CD14-positive monocyte (primary cell): Measurements from ENCODE around the gene SLC25A21. TPM values are rescaled to one million over a fixed set of nuclear protein-coding genes. Genes with fewer than 3 reads are reported as not detected.

Source experiments
- DNase-seq, 3 donors: peaks; one replicate each; pipeline ENCODE4 v3.0.0-alpha.2; 2011 to 2022
- H2AFZ ChIP-seq: 2 replicates; pipeline ENCODE4 v1.6.0; 2012; ENCODE audit warnings: mild to moderate bottlenecking, low read depth, low read length, inconsistent platforms; ENCODE audit not compliant: insufficient read depth, poor library complexity, severe bottlenecking
- H3K27ac ChIP-seq, 2 donors: 1 replicate in 1 of 2; 2 replicates in 1 of 2; pipeline ENCODE4 v1.5.1; 2012 to 2013; ENCODE audit warnings: low read length in 2 of 2, control low read depth in 1 of 2, inconsistent platforms in 1 of 2, low read depth in 1 of 2, mild to moderate bottlenecking in 1 of 2
- H3K27me3 ChIP-seq, 2 donors: one replicate each; pipeline versions ENCODE4 v1.6.0 to v1.6.1; 2011 to 2013; ENCODE audit warnings: low read length in 2 of 2; ENCODE audit not compliant: control insufficient read depth in 2 of 2, insufficient read depth in 2 of 2
- H3K36me3 ChIP-seq, 2 donors: replicated peaks in 1 of 2; 1 replicate in 1 of 2; 2 replicates in 1 of 2; pipeline versions ENCODE4 v1.5.1 to v1.6.1; 2012 to 2013; ENCODE audit warnings: low read length in 2 of 2, control low read depth in 1 of 2, inconsistent platforms in 1 of 2, mild to moderate bottlenecking in 1 of 2; ENCODE audit not compliant: insufficient read depth in 2 of 2, control insufficient read depth in 1 of 2
- H3K4me1 ChIP-seq, 2 donors: 1 replicate in 1 of 2; 2 replicates in 1 of 2; pipeline versions ENCODE4 v1.5.1 to v1.6.1; 2012 to 2013; ENCODE audit warnings: low read length in 2 of 2, control low read depth in 1 of 2, inconsistent platforms in 1 of 2, mild to moderate bottlenecking in 1 of 2, moderate library complexity in 1 of 2; ENCODE audit not compliant: insufficient read depth in 2 of 2, control insufficient read depth in 1 of 2
- H3K4me2 ChIP-seq: replicated peaks from 2 replicates; pipeline ENCODE3; 2012; ENCODE audit warnings: low read length, moderate library complexity, mild to moderate bottlenecking; ENCODE audit not compliant: poor library complexity, severe bottlenecking; ENCODE audit errors: extremely low read depth
- H3K4me3 ChIP-seq, 3 experiments: fragments of 200-600 bp in 1 of 3; sonication (generic) in 1 of 3; replicated peaks in 1 of 3; 1 replicate in 2 of 3; 2 replicates in 1 of 3; pipeline ENCODE4 v1.5.1; 2011 to 2013; ENCODE audit warnings: low read length in 3 of 3, mild to moderate bottlenecking in 3 of 3, control low read depth in 2 of 3, low read depth in 2 of 3, inconsistent platforms in 1 of 3, moderate library complexity in 1 of 3
- H3K79me2 ChIP-seq: 2 replicates; pipeline ENCODE4 v1.6.0; 2012; ENCODE audit warnings: mild to moderate bottlenecking, control low read depth, inconsistent platforms, low read length, moderate library complexity; ENCODE audit not compliant: insufficient read depth
- H3K9ac ChIP-seq: 2 replicates; pipeline ENCODE4 v1.6.0; 2017; ENCODE audit warnings: low read length, mild to moderate bottlenecking; ENCODE audit not compliant: insufficient read depth, poor library complexity, severe bottlenecking
- H3K9me3 ChIP-seq, 2 donors: replicated peaks in 1 of 2; 1 replicate in 1 of 2; 2 replicates in 1 of 2; pipeline versions ENCODE4 v1.5.1 to v1.6.1; 2012 to 2013; ENCODE audit warnings: low read length in 2 of 2, control low read depth in 1 of 2; ENCODE audit not compliant: control insufficient read depth in 1 of 2, insufficient read depth in 1 of 2
- H4K20me1 ChIP-seq: 2 replicates; pipeline ENCODE4 v1.6.0; 2012; ENCODE audit warnings: mild to moderate bottlenecking, low read length, control low read depth, moderate library complexity; ENCODE audit not compliant: insufficient read depth
- H3K27ac Mint-ChIP-seq, 7 donors: one replicate each; pipeline ENCODE4 v1.8.0; 2020; ENCODE audit warnings: mild to moderate bottlenecking in 7 of 7, mixed read lengths in 7 of 7, moderate library complexity in 6 of 7, inconsistent platforms in 2 of 7
- H3K27me3 Mint-ChIP-seq, 3 donors: one replicate each; pipeline ENCODE4 v1.8.0; 2021 to 2022; ENCODE audit warnings: low read depth in 3 of 3, mild to moderate bottlenecking in 3 of 3, mixed read lengths in 3 of 3, moderate library complexity in 3 of 3, inconsistent platforms in 1 of 3
- H3K36me3 Mint-ChIP-seq, 2 donors: one replicate each; pipeline ENCODE4 v1.8.0; 2020; ENCODE audit warnings: mixed read lengths in 2 of 2, inconsistent platforms in 1 of 2, mild to moderate bottlenecking in 1 of 2
- H3K4me1 Mint-ChIP-seq: one replicate; pipeline ENCODE4 v1.8.0; 2020; ENCODE audit warnings: mild to moderate bottlenecking, mixed read lengths
- H3K4me3 Mint-ChIP-seq, 2 donors: one replicate each; pipeline ENCODE4 v1.8.0; 2020; ENCODE audit warnings: mild to moderate bottlenecking in 2 of 2, mixed read lengths in 2 of 2, moderate library complexity in 1 of 2
- H3K9me3 Mint-ChIP-seq, 7 donors: one replicate each; pipeline ENCODE4 v1.8.0; 2020 to 2022; ENCODE audit warnings: mixed read lengths in 7 of 7, mild to moderate bottlenecking in 6 of 7, moderate library complexity in 6 of 7, inconsistent platforms in 2 of 7
- WGBS: methylation state at CpG from one replicate; pipeline ENCODE4 v1.1.5; 2013; ENCODE audit warnings: missing lambda C conversion rate; ENCODE audit not compliant: insufficient coverage; 5-methylcytosine and 5-hydroxymethylcytosine counted together
- intact Hi-C, 2 donors: fragments of 100-400 bp; cut with micrococcal nuclease; formaldehyde crosslinking; loops; one replicate each; pipeline versions ENCODE4 v1.15.0 to v1.15.1; 2023
- polyA plus RNA-seq, 3 donors: library from polyadenylated mRNA; depleted of rRNA in 1 of 3; unstranded in 2 of 3; stranded (reverse) in 1 of 3; fragments of 300-500 nt in 2 of 3; fragments of >200 nt in 1 of 3; fragmentation: Illumina TruSeq in 2 of 3; gene quantifications; 1 replicate in 2 of 3; 2 replicates in 1 of 3; pipeline ENCODE4 v1.2.3, GENCODE V29; 2012 to 2021
- TF ChIP-seq, protein P1 (sequence below): fragments of 200-600 bp; IDR thresholded peaks from one replicate; pipeline ENCODE4 v1.8.0; 2022; ENCODE audit warnings: antibody characterized with exemption, mild to moderate bottlenecking

The SLC25A21 gene
- polyA plus RNA-seq, 3 donors = not detected

GRCh38 chr14:37157987-37158386 is 14.4 kb downstream of the SLC25A21 start:
- no peaks in the 10 kb centered on the region for H3K79me2 ChIP-seq
- no peaks in the 10 kb centered on the region for H4K20me1 ChIP-seq
- Mint-ChIP-seq H3K4me1 (no peaks in the 10 kb centered on the region), H3K36me3 (no peaks in the 10 kb centered on the region), H3K4me3 (no peak overlapping the region), H3K27me3 (peaks cover 0 to 12% (median 8%) of the 10 kb centered on the region in 3 donors), H3K27ac (no peak overlapping the region), H3K9me3 (peaks cover 0 to 14% (median 9%) of the 10 kb centered on the region in 7 donors)
- intact Hi-C loops = no loop called here
- TF ChIP-seq, protein P1, sequence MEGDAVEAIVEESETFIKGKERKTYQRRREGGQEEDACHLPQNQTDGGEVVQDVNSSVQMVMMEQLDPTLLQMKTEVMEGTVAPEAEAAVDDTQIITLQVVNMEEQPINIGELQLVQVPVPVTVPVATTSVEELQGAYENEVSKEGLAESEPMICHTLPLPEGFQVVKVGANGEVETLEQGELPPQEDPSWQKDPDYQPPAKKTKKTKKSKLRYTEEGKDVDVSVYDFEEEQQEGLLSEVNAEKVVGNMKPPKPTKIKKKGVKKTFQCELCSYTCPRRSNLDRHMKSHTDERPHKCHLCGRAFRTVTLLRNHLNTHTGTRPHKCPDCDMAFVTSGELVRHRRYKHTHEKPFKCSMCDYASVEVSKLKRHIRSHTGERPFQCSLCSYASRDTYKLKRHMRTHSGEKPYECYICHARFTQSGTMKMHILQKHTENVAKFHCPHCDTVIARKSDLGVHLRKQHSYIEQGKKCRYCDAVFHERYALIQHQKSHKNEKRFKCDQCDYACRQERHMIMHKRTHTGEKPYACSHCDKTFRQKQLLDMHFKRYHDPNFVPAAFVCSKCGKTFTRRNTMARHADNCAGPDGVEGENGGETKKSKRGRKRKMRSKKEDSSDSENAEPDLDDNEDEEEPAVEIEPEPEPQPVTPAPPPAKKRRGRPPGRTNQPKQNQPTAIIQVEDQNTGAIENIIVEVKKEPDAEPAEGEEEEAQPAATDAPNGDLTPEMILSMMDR = no peak
- DNase-seq = no peak
- no peak overlapping the region for H3K4me3 ChIP-seq
- no peak overlapping the region for H3K9ac ChIP-seq
- no peak overlapping the region for H3K27ac ChIP-seq
- H3K4me2 ChIP-seq = no peak overlapping the region
- H2AFZ ChIP-seq = no peak overlapping the region
- WGBS = no CpG with 5 or more reads among the region's 2 CpGs
- no peaks in the 10 kb centered on the region for H3K27me3 ChIP-seq
- no peaks in the 10 kb centered on the region for H3K36me3 ChIP-seq
- H3K9me3 ChIP-seq = no peaks in the 10 kb centered on the region
- H3K4me1 ChIP-seq = no peaks in the 10 kb centered on the region

DNA sequence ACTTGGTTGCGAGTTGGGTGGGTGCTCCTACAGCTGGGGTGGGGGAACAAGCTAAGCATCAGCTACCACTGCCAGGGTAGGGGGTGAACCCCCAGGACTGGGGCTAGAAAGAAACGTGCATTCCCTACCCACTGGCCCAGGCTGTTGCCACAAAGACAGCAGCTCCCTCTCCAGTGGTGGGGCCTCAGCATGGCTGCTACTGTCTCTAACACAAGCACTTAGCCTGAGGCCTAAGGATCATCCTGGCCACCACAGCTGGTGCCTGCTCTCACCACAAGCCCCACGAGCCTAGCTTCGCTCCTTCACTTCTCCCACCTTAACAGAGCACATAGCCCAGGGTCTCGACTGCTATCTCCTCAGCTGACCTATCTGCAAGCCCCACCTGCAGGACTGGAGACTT is 18.9 kb downstream of the SLC25A21 start:
- no peak overlapping the region for H3K9ac ChIP-seq
- no peaks in the 10 kb centered on the region for H3K27me3 ChIP-seq
- H3K4me3 ChIP-seq = no peak overlapping the region
- H3K36me3 ChIP-seq = no peaks in the 10 kb centered on the region
- Mint-ChIP-seq H3K9me3 (peaks cover 0 to 12% (median 5%) of the 10 kb centered on the region in 7 donors), H3K27ac (no peak overlapping the region), H3K4me1 (no peaks in the 10 kb centered on the region), H3K36me3 (no peaks in the 10 kb centered on the region), H3K4me3 (no peak overlapping the region), H3K27me3 (peaks cover 0 to 6% (median 5%) of the 10 kb centered on the region in 3 donors)
- intact Hi-C loops = no loop called here
- no peaks in the 10 kb centered on the region for H3K4me1 ChIP-seq
- 79% methylated on average over 5 of the region's 5 CpGs for WGBS
- no peaks in the 10 kb centered on the region for H3K9me3 ChIP-seq
- H2AFZ ChIP-seq = no peak overlapping the region
- H3K79me2 ChIP-seq = no peaks in the 10 kb centered on the region
- H3K27ac ChIP-seq = no peak overlapping the region
- H3K4me2 ChIP-seq = no peak overlapping the region
- H4K20me1 ChIP-seq = no peaks in the 10 kb centered on the region
- no peak for DNase-seq
- TF ChIP-seq, protein P1 = no peak
